Umbilical cord (tissue), 2 donors: ENCODE data around the gene GREM1. TPM values are rescaled to one million over a fixed set of nuclear protein-coding genes. Genes with fewer than 3 reads are reported as not detected.

Experiments
- DNase-seq: peaks from one replicate; pipeline ENCODE4 v3.0.0-alpha.2; 2015; ENCODE audit warnings: low spot score
- total RNA-seq: library from RNA; depleted of rRNA; stranded (reverse); fragments of >200 nt; gene quantifications from one replicate; pipeline ENCODE4 v1.2.3, GENCODE V29; 2014; ENCODE audit warnings: low replicate concordance; ENCODE audit not compliant: insufficient read depth

GREM1 gene
- total RNA-seq, 1 donor from 2014 or later: 3.6 TPM

GRCh38 chr15:32781781-32782180, 64.0 kb downstream of the GREM1 start:
- no peak for DNase-seq

GRCh38 chr15:32784581-32784980, 66.8 kb downstream of the GREM1 start:
- no peak for DNase-seq

GRCh38 chr15:32786906-32787305, 69.1 kb downstream of the GREM1 start:
- no peak for DNase-seq

GRCh38 chr15:32787949-32788348, 70.1 kb downstream of the GREM1 start:
- no peak for DNase-seq

- no peak for DNase-seq
Measured at GRCh38 chr15:32790352-32790999, 72.7 kb downstream of the GREM1 start.

GRCh38 chr15:32792436-32792835, 74.6 kb downstream of the GREM1 start:
- no peak for DNase-seq

Other genes starting within 250 kb of the GREM1 start
- 14.7 TPM for gene GOLGA8N, start 124.5 kb upstream of the GREM1 start, total RNA-seq
- gene ARHGAP11A, start 102.5 kb upstream of the GREM1 start, total RNA-seq: 10.1 TPM
- gene SCG5, start 76.3 kb upstream of the GREM1 start, total RNA-seq: 1.4 TPM